GM23248 (cell line): ENCODE measurements around the gene VDAC1.

ENCODE experiments used
- EZH2 ChIP-seq: fragments of 200-600 bp; sonication (generic); IDR thresholded peaks from 2 replicates; pipeline ENCODE4 v1.6.1; 2018; ENCODE audit warnings: antibody characterized with exemption, mild to moderate bottlenecking; ENCODE audit not compliant: insufficient read depth, poor library complexity, severe bottlenecking
- EZH2phosphoT487 ChIP-seq: fragments of 200-600 bp; sonication (generic); IDR thresholded peaks from 2 replicates; pipeline ENCODE4 v1.6.1; 2018; ENCODE audit warnings: antibody characterized with exemption, moderate library complexity, mild to moderate bottlenecking, low read depth; ENCODE audit not compliant: insufficient read depth

DNA sequence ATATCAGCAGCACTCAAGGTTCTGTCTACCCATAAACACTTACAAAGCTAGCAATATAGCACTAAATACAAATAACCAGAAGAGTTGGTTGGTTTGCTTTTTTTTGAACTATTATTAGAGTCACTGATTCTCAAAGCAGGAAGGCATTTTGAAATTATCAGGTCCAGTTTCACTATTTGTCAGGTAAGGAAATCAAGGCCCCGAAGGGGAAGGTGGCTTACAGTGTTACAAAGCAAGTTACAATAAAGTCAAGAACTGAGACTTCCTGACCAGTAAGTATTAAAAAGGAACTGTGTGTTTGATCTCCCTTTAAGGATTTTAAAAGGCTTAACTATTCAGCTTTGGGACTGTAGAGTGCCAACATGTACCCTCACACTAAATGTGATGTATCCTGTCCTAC, 47.2 kb downstream of the VDAC1 start:
- TF ChIP-seq EZH2, result no peak
- TF ChIP-seq EZH2phosphoT487, result no peak
